Uterus (tissue), 2 donors: ENCODE results near the gene KIRREL2.

ENCODE experiments used
- CTCF ChIP-seq, 4 experiments: fragments of 200-600 bp in 2 of 4; fragments of 450-650 bp in 2 of 4; sonication (generic) in 2 of 4; IDR thresholded peaks; one replicate each; pipeline ENCODE4 v1.5.1; 2016 to 2019; ENCODE audit warnings: antibody characterized with exemption in 4 of 4, mild to moderate bottlenecking in 2 of 4, moderate library complexity in 1 of 4
- POLR2A ChIP-seq, 2 donors: fragments of 450-650 bp; IDR thresholded peaks; one replicate each; pipeline ENCODE4 v1.6.1; 2016; ENCODE audit warnings: antibody characterized with exemption in 2 of 2, mild to moderate bottlenecking in 1 of 2, moderate library complexity in 1 of 2

- TF ChIP-seq CTCF (IDR thresholded peaks at IDR 0.05) = no peak
- TF ChIP-seq POLR2A (IDR thresholded peaks at IDR 0.05) = no peak
These were observed 15.5 kb downstream of the KIRREL2 start for GRCh38 chr19:35872180-35872579.
